Fibroblast of the aortic adventitia (primary cell): Measurements from ENCODE around the gene GYS1. TPM values are rescaled to one million over a fixed set of nuclear protein-coding genes. Genes with fewer than 3 reads are reported as not detected.

Source experiments
- DNase-seq: peaks from one replicate; pipeline ENCODE4 v3.0.0-alpha.2; 2010; ENCODE audit warnings: low read depth
- H3K4me3 ChIP-seq: 2 replicates; pipeline ENCODE4 v1.5.1; 2011; ENCODE audit warnings: low read depth, mild to moderate bottlenecking, control low read depth, low read length, moderate library complexity
- total RNA-seq: library from RNA; depleted of rRNA; stranded (reverse); fragments of >200 nt; gene quantifications from 2 replicates; pipeline ENCODE4 v1.2.3, GENCODE V29; 2012; ENCODE audit warnings: low replicate concordance
- TF ChIP-seq, protein P1 (sequence below): IDR thresholded peaks from 2 replicates; pipeline ENCODE4 v1.5.1; 2011; ENCODE audit warnings: mild to moderate bottlenecking, low read length, control low read depth, inconsistent platforms; ENCODE audit not compliant: insufficient read depth

Gene GYS1
- total RNA-seq, 1 donor, result 38.6 TPM

DNA sequence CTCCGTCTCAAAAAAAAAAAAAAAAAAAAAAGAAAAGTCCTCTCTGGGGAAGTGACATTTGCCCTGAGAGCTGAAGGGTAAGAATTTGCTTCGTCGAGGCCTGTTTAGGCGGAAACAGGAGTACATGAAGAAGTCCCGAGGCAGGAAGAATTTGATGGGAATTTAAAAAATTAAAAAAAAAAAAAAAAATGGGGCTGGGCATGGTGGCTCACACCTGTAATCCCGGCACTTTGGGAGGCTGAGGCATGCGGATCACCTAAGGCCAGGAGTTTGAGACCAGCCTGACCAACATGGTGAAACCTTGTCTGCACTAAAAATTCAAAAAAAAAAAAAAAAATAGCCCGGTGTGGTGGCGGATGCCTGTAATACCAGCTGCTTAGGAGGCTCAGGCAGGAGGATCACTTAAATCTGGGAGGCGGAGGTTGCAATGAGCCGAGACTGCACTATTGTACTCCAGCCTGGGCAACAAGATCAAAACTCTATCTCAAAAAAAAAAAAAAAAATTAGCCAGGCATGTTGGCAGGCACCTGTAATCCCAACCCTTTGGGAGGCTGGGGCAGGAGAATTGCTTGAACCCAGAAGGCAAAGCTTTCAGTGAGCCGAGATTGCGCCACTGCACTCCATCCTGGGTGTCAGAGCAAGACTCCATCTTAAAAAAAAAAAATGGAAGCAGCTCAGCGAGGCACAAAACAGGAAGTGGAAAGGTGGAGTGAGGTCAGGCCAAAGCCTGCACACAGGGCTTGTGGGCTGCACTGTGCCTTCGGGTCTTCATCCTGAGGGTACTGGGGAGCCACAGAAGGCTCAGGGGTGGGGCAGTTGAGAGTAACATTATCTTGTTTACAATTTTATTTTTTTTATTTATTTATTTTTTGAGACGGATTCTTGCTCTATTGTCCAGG lies 33.5 kb downstream of the GYS1 start:
- H3K4me3 ChIP-seq, result no peak overlapping the region
- no peak for DNase-seq
- TF ChIP-seq, protein P1, sequence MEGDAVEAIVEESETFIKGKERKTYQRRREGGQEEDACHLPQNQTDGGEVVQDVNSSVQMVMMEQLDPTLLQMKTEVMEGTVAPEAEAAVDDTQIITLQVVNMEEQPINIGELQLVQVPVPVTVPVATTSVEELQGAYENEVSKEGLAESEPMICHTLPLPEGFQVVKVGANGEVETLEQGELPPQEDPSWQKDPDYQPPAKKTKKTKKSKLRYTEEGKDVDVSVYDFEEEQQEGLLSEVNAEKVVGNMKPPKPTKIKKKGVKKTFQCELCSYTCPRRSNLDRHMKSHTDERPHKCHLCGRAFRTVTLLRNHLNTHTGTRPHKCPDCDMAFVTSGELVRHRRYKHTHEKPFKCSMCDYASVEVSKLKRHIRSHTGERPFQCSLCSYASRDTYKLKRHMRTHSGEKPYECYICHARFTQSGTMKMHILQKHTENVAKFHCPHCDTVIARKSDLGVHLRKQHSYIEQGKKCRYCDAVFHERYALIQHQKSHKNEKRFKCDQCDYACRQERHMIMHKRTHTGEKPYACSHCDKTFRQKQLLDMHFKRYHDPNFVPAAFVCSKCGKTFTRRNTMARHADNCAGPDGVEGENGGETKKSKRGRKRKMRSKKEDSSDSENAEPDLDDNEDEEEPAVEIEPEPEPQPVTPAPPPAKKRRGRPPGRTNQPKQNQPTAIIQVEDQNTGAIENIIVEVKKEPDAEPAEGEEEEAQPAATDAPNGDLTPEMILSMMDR, result no peak

DNA sequence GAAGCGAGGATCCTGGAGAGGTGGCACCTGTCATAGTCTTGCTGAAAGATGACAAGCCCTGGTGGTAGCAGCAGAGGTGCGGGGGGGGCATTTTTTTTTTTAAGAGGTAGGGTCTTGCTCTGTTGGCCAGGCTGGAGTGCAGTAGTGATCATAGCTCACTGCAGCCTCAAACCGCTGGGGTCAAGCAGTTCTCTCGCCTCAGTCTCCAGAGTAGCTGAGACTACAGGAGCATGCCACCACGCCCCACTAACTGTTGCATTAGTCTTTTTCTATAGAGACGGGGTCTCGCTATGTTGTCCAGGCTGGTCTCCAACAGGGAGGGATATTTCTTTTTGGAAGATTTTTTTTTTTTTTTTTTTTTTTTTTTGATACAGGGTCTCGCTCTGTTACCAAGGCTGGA lies 35.1 kb downstream of the GYS1 start:
- TF ChIP-seq, protein P1, result no peak
- no peak overlapping the region for H3K4me3 ChIP-seq

DNA sequence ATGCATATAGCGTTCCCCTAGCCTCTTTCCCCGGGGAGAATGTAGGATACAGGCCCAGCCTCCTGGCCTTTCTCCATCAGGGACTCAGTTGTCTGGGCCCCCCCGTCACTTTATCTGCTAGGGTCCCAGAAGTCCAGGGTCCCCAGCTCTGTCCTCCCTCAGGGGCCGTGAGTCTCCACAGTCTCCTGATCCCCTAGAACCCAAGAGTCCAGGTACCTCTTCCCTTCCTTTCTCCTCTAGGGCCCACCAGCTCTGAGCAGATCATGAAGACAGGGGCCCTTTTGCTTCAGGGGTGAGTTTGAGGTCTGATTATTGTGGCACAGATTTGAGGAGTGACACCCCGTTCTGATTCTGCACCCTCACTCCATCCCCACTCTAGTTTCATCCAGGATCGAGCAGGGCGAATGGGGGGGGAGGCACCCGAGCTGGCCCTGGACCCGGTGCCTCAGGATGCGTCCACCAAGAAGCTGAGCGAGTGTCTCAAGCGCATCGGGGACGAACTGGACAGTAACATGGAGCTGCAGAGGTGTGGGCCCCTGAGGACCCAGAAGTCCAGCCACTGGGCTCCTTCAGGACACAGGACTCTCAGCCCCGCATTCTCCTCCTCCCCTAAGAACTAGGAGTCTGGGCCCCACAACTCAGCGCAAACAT lies 37.7 kb downstream of the GYS1 start:
- TF ChIP-seq, protein P1, result no peak
- H3K4me3 ChIP-seq, result peak overlapping the region; percentile 92
- no peak for DNase-seq

More for the DNA sequence above, 35.1 kb downstream of the GYS1 start:
- DNase-seq, result no peak

DNA sequence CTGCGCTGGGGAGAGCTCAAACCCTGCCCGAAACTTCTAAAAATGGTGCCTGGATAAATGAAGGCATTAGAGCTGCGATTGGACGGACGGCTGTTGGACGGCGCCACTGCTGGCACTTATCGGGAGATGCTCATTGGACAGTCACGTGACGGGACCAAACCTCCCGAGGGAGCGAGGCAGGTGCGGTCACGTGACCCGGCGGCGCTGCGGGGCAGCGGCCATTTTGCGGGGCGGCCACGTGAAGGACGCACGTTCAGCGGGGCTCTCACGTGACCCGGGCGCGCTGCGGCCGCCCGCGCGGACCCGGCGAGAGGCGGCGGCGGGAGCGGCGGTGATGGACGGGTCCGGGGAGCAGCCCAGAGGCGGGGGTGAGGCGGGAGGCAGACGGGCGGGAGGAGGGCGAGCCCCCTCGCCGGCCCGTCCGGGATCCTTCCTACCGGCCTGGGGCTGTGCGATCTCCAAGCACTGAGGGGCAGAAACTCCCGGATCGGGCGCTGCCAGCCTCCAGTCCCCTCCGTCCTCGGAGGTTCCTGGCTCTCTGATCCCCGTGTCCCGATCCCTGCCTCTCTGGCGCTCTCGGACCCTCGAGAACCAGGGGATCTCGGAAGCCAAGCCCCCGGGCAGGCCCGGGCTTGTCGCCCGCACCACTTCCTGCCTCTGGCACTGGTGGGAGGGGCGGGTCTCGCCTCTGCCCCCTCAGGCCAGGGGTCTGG lies 38.4 kb downstream of the GYS1 start, which contains the start of gene BAX:
TSS of gene BAX (plus strand) at position 281 of the 713 bp plus-strand sequence. CDS start at position 335, 54 bp downstream.
- TF ChIP-seq, protein P1, result no peak
- DNase-seq, result peak; percentile 96
- peak within 1 kb of the TSS; percentile 92 for H3K4me3 ChIP-seq

DNA sequence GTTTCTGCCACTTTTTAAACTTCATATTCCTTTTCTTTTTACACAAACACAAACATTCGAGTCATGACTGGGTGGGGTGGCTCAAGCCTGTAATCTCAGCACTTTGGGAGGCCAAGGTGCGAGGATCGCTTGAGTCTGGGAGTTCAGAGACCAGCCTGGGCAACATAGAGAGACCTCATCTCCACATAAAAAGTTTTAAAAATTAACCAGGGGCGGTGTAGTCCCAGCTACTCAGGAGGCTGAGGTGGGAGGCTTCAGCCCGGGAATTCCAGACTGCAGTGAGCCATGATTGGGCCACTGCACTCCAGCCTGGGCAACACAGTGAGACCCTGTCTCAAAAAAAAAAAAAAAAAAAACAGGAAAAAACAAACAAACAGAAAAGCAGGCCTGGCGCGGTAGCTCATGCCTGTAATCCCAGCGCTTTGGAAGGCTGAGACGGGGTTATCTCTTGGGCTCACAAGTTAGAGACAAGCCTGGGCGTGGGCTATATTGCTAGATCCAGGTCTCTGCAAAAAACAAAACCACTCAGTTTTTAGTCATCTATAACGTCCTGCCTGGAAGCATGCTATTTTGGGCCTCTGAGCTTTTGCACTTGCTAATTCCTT lies 39.0 kb downstream of the GYS1 start:
- peak overlapping the region; percentile 60 for H3K4me3 ChIP-seq
- DNase-seq, result no peak
- TF ChIP-seq, protein P1, result no peak

DNA sequence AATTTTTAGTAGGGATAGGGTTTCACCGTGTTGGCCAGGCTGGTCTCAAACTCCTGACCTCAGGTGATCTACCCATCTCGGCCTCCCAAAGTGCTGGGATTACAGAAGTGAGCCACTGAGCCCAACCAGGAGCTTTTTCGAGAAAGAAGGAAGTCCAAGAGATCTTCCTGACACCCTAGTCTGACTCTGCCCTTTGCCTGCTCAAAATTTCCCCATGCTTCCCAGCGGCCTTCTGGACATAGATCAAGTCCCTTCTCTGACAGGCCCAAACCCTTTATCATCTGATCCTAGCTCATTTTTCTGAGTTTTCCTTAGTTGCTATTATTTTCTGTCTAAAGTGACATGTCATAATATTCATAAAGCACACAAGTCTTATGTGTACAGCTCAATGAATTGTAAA lies 40.0 kb downstream of the GYS1 start:
- no peak for DNase-seq
- TF ChIP-seq, protein P1, result no peak
- H3K4me3 ChIP-seq, result no peak overlapping the region
